ENCODE measurements around the gene FNDC3A.

GRCh38 chr13:48965736-48966135 lies 10.0 kb upstream of the FNDC3A start:
- TF ChIP-seq CTCF (conservative IDR thresholded peaks at IDR 0.05 in 1 of 2, IDR thresholded peaks at IDR 0.05 in 1 of 2; ENCODE audit: extremely low read depth in 1 of 2, insufficient read depth in 1 of 2, low read depth in 1 of 2, low read length in 2 of 2) (no peak), EZH2 (IDR thresholded peaks at IDR 0.05; ENCODE audit: borderline replicate concordance, low read length) (no peak)
